Measurements from ENCODE around the gene PIAS4.

- TF ChIP-seq GATA3 (IDR thresholded peaks at IDR 0.05; ENCODE audit: low read depth, low read length), result no peak
- TF ChIP-seq GATA2 (IDR thresholded peaks at IDR 0.05; ENCODE audit: low read depth, low read length), result no peak
Measured at GRCh38 chr19:4042731-4043082, 35.2 kb downstream of the PIAS4 start.
